HG02981 (cell line): ENCODE data around the gene NLRP9.
"Not testable (repeated sequence)": the region's sequence is repeated elsewhere in the genome, so short reads cannot be mapped to it uniquely, and the experiment has no call there.

Experiments used
- ATAC-seq: cut with Tn5 transposase; IDR thresholded peaks from one replicate; pipeline ENCODE4 v1.9.1; 2021; ENCODE audit warnings: mild to moderate bottlenecking, moderate library complexity; ENCODE audit not compliant: unreplicated experiment

The NLRP9 gene

DNA sequence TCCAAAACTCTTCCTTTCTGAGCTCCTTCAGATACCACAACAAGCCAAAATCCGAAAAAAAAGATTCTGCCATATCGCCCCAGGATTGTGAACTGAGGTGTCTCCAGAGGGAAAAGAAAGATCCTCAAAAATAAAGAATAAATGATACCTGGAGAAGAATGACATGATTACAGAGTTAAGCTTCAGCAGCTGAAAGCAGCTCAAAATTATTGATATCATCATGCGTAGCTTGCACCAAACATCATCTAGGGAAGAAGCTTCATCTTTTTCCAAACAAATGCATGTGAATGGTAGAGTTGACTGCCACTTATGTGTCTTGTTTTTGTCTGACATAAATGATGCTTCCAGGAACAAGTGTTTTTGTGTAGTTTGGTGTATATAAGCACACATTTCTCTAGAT is at the start of gene NLRP9:
TSS of gene NLRP9 (minus strand) at position 101 of the 400 bp plus-strand sequence. CDS start at position 73, 28 bp downstream.
- ATAC-seq: no peak

DNA sequence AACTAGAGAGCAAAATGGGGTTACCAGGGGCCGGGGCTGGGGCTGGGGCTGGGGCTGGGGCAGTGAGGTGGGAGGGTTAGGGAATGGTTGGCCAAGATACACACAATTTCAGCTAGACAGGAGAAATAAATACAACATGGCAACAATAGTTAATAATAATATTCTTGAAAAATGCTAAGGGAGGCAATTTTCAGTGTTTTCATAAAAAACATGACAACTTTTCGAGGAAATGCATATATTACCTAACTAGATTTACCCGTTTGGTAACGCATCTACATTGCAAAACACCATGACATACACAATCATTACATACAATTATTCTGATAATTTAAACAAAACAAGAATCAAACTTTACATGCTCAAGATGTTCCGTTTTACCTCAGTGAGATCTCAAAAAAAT is 42.9 kb upstream of the NLRP9 start:
- no peak for ATAC-seq

DNA sequence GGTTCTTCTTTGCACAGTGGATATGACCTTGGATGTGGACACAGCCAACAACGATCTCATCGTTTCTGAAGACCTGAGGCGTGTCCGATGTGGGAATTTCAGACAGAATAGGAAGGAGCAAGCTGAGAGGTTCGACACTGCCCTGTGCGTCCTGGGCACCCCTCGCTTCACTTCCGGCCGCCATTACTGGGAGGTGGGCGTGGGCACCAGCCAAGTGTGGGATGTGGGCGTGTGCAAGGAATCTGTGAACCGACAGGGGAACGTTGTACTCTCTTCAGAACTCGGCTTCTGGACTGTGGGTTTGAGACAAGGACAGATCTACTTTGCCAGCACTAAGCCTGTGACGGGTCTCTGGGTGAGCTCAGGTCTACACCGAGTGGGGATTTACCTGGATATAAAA is 40.1 kb upstream of the NLRP9 start:
- ATAC-seq: no peak

DNA sequence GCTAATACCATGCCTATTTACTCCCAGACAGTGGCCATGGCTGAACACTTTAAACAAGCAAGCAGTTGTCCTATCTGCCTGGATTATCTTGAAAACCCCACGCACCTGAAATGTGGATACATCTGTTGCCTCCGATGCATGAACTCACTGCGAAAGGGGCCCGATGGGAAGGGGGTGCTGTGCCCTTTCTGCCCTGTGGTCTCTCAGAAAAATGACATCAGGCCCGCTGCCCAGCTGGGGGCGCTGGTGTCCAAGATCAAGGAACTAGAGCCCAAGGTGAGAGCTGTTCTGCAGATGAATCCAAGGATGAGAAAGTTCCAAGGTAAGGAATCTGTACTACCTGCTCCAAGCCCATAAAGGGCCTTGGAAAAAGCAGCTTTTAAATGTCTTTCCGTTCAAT is 39.3 kb upstream of the NLRP9 start:
- no peak for ATAC-seq

DNA sequence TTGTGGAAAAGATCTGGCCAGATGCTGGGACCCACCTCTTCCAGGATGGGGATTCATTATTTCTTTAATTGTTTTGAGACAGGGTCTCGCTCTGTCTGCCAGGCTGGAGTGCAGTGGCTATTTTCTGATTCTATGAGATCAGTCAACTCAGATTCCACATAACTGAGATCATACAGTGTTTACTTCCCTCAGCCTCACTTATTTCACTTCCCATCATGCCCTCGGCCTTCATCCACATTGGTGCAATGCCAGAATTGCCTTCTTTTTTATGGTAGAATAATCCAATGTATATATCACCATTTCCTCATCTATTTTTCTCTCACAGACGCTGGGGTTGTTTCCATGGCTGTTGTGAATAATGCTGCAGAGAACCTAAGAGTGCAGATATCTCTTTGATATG is 31.4 kb upstream of the NLRP9 start:
- not testable (repeated sequence) for ATAC-seq

DNA sequence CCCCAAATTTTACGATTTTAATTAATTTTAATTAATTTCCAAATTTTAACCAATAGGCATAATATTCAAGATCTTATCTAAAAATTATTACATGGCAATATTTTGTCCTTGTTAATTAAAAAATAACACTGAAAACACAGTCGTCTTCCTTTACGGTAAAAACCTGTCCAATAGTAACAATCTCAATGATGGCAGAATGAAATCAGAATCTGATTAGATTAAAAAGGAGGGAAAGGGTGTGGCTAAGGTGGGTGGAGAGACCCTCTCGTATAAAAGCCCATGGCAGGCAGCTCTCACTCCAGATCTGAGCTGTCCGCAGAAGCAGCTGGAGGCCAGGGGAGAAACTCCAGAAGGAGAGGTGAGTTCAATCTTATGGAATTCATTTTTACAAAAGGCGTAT is 30.6 kb upstream of the NLRP9 start, which contains the start of gene RFPL4AL1:
TSS of gene RFPL4AL1 (plus strand) at position 301 of the 400 bp plus-strand sequence. CDS start 2,687 bp downstream, outside the sequence.
- not testable (repeated sequence) for ATAC-seq

DNA sequence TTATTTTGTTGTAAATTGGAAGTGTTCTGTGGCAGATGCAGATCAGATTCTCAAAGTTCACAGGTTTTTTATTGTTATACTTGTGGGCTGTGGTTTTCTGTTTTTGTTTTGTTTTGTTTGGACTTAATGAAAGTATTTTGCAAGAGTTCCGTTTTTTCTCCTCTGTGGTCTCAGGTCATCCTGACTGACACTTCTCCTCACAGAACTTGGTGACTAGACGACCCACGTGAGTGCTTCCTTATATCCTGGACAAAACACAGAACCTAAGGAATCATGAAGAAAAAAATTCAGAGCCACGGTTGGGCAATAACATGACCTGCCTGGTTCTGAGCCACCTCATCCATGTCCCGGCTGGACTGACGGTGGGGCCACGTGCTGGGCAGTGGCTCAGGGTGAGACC is 28.3 kb upstream of the NLRP9 start:
- no peak for ATAC-seq

DNA sequence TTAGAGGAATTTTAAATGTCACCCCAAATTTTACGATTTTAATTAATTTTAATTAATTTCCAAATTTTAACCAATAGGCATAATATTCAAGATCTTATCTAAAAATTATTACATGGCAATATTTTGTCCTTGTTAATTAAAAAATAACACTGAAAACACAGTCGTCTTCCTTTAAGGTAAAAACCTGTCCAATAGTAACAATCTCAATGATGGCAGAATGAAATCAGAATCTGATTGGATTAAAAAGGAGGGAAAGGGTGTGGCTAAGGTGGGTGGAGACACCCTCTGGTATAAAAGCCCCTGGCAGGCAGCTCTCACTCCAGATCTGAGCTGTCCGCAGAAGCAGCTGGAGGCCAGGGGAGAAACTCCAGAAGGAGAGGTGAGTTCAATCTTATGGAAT is 20.6 kb upstream of the NLRP9 start, which contains the start of gene RFPL4A:
TSS of gene RFPL4A (plus strand) at position 301 of the 400 bp plus-strand sequence. CDS start 2,704 bp downstream, outside the sequence.
- ATAC-seq: not testable (repeated sequence)

DNA sequence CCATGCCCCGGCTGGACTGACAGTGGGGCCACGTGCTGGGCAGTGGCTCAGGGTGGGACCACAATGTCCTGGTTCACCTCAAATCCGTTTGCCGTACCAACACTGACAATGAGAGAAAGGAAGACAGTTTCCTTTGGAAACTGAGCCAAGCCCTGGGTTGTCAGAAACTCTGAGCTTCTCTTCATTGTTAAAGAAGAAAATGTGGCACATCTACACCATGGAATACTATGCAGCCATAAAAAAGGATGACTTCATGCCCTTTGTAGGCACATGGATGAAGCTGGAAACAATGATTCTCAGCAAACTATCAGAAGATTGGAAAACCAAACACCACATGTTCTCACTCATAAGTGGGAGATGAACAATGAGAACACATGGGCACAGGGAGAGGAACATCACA is 18.6 kb upstream of the NLRP9 start:
- not testable (repeated sequence) for ATAC-seq

DNA sequence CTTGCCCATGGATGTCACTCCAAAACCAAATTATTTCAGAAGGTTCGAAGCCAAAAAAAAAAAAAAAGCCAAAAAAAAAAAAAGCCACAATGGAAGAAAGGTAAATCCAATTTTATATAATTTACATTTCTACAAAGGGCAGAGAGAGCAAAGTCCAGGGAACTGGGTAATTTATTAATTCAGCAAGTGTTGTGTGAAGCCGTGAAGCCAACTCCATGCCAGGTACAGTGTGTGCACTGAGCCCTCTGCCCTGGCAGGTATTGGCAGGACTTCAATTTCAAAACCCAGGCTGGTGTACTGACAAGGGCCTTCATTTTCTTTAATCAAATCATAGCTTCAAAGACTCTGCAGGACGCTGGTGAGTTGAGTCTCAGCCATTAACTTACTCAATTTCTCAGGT is 15.2 kb upstream of the NLRP9 start:
- ATAC-seq: no peak

DNA sequence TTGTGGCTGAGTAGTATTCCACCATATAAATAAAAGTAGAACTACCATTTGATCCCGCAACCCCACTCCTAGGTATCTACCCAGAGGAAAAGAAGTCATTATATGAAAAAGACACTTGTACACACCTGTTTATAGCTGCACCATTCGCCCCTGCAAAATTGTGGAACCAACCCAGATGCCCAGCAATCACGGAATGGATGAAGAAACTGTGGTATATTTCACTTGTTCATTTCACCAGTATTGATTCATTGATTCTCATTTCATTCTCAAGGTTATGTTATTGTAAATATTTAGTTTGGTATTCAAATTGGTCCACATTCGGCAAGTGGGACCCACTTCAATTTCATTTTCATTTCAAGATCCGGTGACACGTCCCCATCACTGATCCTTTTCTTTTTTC is 12.5 kb upstream of the NLRP9 start:
- ATAC-seq: no peak

DNA sequence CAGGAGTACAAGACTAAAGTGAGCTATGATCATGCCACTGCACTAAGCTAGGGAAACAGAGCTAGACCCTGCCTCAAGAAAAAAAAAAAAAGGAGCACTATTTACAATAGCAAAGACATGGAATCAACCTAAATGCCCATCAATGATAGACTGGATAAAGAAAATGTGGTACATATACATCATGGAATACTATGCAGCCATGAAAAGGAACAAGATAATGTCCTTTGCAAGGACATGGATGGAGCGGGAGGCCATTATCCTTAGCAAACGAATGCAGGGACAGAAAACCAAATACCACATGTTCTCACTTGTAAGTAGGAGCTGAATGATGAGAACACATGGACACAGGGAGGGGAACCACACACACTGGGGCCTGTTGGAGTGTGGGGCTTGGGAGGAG is 7.8 kb downstream of the NLRP9 start:
- ATAC-seq: not testable (repeated sequence)

DNA sequence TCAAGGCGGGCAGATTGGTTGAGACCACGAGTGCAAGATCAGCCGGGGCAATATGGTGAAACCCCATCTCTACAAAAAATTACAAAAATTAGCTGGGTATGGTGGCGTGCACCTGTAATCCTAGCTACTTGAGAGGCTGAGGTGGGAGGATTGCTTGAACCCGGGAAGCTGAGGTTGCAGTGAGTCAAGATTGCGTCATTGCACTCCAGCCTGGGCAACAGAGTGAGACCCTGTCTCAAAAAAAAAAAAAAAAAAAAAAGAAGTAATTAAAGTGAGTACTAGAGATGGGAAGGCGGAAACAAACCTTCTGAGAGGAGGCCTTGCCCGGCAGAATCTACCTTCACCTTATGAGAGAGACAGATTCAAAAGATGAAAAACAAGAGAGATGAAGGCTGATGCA is 14.7 kb downstream of the NLRP9 start:
- ATAC-seq: no peak

DNA sequence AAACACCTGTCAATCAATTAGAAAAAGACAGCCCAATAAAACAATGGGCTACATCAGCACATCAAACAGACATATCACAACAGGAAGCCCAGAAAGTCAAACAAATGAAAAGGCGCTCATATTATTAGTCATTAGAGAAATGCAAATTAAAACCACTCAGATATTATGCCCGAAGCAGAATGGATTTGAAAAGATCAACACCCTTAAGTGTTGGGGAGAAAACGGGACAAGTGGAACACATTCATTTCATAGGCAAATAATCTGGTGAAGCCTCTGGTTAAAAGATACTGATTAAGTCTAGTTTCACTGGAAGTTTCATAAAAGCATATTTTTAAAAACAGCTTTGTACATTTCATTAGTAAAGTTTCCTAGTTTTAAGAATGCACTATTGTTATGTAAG is 17.4 kb downstream of the NLRP9 start:
- no peak for ATAC-seq

DNA sequence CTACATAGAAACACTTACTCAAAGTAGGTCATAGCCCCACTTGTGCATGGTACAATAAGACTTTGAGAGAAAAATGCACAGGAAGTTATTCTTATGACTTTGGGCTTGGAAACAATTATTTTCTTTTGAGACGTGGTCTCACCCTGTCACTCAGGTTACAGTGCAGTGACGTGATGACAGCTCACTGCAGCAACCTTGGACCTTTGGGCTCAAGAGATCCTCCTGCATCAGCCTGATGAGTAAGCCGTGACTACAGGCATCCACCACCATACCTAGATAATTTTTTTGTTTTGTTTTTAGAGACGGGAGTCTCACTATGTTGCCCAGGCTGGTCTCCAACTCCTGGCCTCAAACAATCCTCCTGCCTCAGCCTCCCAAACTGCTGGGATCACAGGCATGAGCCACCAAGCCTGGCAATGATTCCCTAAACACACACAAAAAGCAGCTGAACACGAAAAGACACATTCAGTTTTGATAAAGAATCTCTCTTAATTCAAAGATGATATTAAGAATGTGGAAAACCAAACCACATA is 17.9 kb downstream of the NLRP9 start:
- ATAC-seq: no peak

DNA sequence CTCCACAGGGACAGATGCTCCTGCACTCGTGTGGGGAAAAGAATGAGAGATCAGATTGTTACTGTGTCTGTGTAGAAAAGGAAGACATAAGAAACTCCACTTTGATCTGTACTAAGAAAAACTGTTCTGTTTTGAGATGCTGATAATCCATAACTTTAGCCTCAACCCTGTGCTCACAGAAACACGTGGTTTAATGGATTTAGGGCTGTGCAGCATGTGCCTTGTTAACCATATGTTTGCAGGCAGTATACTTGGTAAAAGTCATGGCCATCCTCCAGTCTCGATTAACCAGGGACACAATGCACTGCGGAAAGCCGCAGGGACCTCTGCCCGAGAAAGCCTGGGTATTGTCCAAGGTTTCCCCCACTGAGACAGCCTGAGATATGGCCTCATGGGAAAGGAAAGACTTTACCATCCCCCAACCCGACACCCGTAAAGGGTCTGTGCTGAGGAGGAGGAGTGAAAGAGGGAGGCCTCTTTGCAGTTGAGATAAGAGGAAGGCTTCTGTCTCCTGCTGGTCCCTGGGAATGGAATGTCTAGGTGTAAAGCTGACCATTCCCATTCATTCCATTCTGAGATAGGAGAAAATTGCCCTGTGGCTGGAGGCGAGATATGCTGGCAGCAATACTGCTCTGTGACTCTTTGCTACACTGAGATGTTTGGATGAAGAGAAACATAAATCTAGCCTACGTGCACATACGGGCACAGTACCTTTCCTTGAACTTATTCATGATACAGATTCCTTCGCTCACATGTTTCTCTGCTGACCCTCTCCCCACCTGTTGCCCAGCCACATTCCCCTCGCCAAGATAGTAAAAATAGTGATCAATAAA is 20.1 kb downstream of the NLRP9 start:
- not testable (repeated sequence) for ATAC-seq

DNA sequence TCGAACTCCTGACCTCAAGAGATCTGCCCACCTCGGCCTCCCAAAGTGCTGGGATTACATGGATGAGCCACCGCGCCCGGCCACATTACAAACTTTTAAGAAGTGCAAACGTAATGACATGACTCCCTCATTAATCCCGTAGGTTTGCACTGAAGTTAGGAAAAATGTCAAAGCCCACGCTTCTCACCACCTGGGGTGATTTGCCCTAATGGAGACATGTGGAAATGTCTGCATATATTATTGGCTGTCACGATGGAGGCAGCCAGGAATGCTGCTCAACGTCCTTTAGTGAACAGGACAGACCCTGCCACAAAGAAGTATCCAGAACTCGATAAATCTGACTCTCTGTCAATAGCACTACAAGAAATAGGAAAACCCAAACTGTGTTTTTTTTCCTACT is 21.0 kb downstream of the NLRP9 start:
- no peak for ATAC-seq

DNA sequence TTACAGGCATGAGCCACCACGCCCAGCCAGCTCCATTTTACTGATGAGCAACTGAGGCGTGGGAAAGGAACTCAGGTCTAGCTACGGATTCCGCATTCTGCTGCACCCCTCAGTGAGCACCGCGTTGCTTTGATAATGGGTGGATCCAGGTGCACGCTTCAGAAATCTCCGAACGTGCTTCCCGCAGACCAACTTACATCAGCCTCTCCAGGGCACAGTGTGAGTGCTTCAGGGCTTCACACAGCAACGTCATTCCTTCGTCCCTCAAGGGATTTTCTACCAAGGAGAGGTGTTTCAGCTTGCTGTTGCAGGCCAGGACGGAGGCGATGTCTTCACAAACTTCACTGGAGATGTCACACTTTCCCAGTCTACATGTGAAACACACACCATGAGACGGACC is 21.7 kb downstream of the NLRP9 start:
- ATAC-seq: no peak

DNA sequence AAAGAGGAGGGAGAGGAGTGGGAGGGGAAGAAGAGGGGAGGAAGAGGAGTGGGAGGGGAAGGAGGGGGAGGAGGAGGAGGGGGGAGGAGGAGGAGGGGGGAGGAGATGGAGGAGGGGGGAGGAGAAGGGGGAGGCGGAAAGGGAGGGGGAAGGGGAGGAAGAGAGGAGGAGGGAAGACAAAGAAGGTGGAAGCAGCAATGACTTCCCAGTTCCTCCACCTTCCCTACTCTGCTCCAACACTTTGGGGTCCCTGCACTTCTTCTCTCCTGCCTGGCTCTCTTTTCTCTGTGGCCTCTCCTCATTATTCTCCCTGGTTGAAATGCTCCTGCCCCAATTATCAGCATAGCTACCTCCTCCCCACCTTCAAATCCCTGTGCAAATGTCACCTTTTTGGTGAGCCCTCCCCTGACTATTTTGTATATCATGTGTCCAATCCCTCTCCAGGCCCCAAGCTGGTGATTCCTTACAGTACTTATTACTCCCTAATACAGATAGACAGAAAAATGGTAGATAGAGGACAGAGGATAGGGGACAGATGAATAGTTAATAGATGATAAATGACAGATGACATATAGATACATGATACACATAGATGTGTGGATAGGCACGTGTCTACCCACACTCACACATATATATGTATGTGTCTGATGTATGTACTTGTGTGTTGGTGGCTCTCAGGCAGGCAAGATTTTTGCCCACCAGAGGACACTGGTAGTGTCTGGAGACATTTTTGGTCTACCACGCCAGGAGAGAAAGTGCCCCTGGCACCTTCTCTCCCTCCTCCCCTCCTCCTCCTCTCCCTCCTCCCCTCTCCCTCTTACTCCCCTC is 25.2 kb downstream of the NLRP9 start:
- ATAC-seq: no peak

DNA sequence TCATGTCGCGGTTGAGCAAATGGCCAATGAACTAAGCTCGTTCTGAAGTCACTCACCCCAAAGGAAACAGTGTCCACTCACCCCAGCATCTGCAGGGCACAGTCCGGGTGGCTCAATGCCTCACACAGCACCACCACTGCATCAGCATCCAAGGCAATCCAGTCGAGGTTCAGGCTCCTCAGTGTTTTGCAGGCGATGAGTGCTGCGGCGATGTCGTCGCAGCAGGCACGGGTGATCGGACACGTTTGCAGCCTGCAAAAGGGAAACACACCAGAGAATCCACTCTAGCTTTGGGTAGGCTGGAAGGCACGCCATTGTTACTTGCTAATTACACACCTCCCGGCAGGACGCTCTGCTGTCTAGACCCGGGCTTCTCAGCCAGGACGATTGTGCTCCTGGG is 26.5 kb downstream of the NLRP9 start:
- ATAC-seq: no peak

DNA sequence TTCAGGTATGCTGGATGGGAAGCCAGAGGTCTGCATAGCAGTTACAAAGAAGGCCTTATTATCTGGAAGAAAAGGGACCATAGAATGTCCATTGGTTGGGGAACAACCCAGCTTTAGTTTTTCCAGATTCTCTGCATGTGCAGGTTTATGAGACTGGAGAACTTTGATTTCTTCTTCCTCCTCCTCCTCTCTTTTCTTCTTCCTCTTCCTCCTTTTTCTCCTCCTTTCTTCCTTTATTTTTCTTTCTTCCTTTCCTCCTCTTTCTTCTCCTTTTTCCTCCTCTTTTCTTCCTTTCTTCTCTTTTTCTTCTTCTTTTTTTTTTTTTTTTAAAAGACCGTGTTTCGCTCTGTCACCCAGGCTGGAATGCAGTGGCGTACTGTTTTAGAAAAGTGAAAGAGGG is 32.2 kb downstream of the NLRP9 start:
- no peak for ATAC-seq
